ENCODE measurements around the gene MAGEF1. TPM values are rescaled to one million over a fixed set of nuclear protein-coding genes. Genes with fewer than 3 reads are reported as not detected.

Gene MAGEF1
- total RNA-seq, 4 donors from 2014 or later: 5.4 to 12.4 (median 11.7) TPM

DNA sequence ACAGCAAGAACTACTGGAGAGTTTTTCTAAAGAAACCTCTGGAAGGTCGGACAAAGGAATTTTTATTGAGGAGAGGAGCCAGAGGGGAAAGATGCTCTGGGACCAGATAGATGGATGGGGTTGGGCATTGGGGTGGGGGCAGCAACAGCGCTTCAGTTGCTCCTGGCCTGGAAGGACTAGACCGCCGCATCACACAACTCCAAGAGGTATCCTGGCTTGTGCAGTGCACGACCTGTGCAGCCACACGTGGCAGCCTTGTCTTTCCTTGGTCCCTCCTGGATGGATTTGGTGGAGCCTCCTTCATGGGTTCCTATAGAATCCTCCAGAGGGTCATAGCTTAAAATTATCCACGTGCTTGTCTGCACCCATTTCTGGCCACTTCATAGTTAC lies 23.0 kb downstream of the MAGEF1 start:
- TF ChIP-seq, protein P1, sequence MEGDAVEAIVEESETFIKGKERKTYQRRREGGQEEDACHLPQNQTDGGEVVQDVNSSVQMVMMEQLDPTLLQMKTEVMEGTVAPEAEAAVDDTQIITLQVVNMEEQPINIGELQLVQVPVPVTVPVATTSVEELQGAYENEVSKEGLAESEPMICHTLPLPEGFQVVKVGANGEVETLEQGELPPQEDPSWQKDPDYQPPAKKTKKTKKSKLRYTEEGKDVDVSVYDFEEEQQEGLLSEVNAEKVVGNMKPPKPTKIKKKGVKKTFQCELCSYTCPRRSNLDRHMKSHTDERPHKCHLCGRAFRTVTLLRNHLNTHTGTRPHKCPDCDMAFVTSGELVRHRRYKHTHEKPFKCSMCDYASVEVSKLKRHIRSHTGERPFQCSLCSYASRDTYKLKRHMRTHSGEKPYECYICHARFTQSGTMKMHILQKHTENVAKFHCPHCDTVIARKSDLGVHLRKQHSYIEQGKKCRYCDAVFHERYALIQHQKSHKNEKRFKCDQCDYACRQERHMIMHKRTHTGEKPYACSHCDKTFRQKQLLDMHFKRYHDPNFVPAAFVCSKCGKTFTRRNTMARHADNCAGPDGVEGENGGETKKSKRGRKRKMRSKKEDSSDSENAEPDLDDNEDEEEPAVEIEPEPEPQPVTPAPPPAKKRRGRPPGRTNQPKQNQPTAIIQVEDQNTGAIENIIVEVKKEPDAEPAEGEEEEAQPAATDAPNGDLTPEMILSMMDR (IDR thresholded peaks at IDR 0.05): no peak
- TF ChIP-seq POLR2A (IDR thresholded peaks at IDR 0.05): no peak
- no peak for DNase-seq
- no peaks in the 10 kb centered on the region for H3K27me3 ChIP-seq
- no peaks in the 10 kb centered on the region for H3K9me3 ChIP-seq
- no peak overlapping the region for H3K4me3 ChIP-seq
- H3K27ac ChIP-seq: peak overlapping the region in 2 of 4 donors; percentile 40 to 61
- H3K4me1 ChIP-seq: peaks cover 0 to 22% (median 9%) of the 10 kb centered on the region in 4 donors
- no peaks in the 10 kb centered on the region for H3K36me3 ChIP-seq

DNA sequence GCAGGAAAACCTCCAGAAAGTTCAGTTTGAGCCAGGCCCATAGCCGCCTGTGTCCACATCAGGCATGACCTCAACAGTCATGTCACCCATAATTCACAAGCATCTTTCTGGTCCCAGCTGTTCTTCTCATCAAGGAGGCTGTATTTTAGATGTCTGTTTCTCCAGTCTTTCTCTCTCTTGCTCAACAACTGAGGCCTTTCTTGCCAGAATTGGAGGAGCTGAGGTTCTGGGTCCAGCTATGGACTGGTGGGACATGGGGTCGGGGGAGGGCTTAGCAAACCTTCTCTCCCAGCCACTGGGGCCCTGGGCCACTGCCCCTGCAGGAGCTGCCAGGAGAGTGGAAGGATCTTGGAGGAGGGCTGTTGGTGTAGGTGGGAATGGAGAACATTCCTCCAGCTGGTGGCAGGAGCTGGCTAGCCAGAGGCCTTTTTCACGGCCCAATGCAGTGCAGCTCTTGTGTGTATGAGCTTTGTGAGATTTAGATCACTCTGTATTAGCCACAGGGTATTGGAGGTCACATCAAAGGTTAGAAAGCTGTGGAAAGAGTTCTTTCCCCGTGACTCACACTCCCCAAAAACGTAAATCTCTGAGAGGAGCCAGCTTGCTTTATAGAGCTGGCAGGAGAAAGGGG lies 23.5 kb downstream of the MAGEF1 start:
- Histone ChIP-seq H3K27ac (peak overlapping the region in 3 of 4 donors; percentile 37 to 61 (median 40)), H3K27me3 (no peaks in the 10 kb centered on the region), H3K9me3 (no peaks in the 10 kb centered on the region), H3K4me3 (no peak overlapping the region), H3K4me1 (peaks cover 0 to 22% (median 9%) of the 10 kb centered on the region in 4 donors), H3K36me3 (no peaks in the 10 kb centered on the region)
- TF ChIP-seq, protein P1 (IDR thresholded peaks at IDR 0.05): no peak
- TF ChIP-seq POLR2A (IDR thresholded peaks at IDR 0.05): no peak
- no peak for DNase-seq

DNA sequence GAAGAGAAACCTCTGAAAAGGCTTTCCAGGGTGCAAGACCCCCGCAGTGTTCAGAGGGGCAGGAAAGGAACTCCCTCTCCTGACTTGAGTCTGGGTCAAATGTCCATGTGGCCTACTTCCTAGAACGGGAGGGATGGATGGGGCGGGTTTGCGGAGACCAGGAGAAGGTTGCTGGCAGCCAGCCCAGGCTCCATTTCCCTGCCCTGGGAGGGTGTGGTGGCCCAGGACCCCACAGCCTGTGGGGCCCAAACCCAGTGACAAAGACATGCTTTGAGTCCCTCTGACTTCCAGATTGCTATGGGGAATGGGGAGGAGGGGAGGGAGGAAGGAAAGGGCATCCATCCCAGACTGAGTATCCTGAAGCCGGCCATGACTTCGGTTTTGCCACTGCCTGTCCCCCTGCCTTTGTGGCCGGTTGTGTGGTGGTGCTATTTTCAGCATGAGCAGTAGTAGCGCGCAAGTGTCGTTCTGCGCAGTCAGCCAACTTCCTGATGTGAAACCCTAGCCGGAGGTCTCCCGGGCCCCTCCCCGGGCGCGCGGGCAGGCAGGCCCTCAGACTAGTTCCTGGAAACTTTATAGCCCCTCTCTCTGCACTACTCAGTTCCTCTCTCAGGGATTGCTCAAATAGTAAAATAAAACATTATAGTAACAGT lies 24.4 kb downstream of the MAGEF1 start:
- peak in 2 of 3 donors; percentile 43 to 60 for DNase-seq
- H3K36me3 ChIP-seq: no peaks in the 10 kb centered on the region
- peaks cover 0 to 22% (median 9%) of the 10 kb centered on the region in 4 donors for H3K4me1 ChIP-seq
- TF ChIP-seq POLR2A (IDR thresholded peaks at IDR 0.05): no peak
- TF ChIP-seq, protein P1 (IDR thresholded peaks at IDR 0.05): no peak
- peak overlapping the region in 3 of 4 donors; percentile 9 to 61 (median 40) for H3K27ac ChIP-seq
- H3K4me3 ChIP-seq: no peak overlapping the region
- H3K27me3 ChIP-seq: no peaks in the 10 kb centered on the region
- H3K9me3 ChIP-seq: no peaks in the 10 kb centered on the region

DNA sequence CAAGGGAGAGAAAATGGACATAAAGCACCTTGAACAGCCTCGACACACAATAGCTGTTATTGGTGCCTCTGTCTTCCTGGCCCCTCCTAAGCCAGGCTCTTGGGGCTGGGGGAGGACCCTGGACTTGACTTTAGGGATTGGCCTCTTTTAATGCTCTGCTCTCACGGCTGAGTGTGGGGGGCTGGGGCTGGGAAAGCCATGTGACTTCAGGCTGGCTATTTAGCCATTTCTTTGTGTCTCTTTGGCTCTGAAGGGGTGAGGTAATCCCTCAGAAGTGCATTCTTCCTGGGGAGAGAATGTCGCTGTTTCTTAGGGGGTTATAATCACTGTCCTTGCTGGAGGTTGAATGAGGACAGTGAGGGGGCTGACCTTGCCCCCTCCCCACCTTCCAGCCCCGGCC lies 26.2 kb downstream of the MAGEF1 start:
- TF ChIP-seq, protein P1 (IDR thresholded peaks at IDR 0.05): no peak
- TF ChIP-seq POLR2A (IDR thresholded peaks at IDR 0.05): no peak
- Histone ChIP-seq H3K4me3 (no peak overlapping the region), H3K4me1 (peaks cover 0 to 10% (median 2%) of the 10 kb centered on the region in 4 donors), H3K27me3 (no peaks in the 10 kb centered on the region), H3K9me3 (no peaks in the 10 kb centered on the region), H3K27ac (no peak overlapping the region), H3K36me3 (no peaks in the 10 kb centered on the region)
- no peak for DNase-seq

DNA sequence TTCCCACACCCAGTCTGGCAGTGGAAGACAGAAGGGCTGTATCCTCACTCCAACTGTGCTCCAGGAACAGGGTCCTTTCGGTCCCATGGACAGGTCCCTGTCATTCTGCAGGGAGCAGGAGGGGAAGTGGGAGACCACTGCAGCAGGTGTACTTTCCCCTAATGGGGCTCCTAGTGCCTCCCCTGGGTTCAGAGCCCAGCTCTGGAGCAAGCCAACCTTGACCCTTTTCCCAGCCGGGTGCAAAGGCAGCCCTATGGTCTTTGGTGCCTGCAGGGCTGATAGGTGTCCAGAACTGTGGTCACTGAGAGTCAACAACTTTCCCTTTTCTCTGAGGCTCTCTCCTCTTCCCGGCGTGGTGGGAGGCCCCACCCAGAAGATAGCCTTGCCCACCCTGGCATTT lies 26.8 kb downstream of the MAGEF1 start:
- Histone ChIP-seq H3K9me3 (no peaks in the 10 kb centered on the region), H3K4me1 (peaks cover 0 to 10% (median 2%) of the 10 kb centered on the region in 4 donors), H3K27ac (no peak overlapping the region), H3K27me3 (no peaks in the 10 kb centered on the region), H3K36me3 (no peaks in the 10 kb centered on the region), H3K4me3 (no peak overlapping the region)
- TF ChIP-seq, protein P1 (IDR thresholded peaks at IDR 0.05): no peak
- TF ChIP-seq POLR2A (IDR thresholded peaks at IDR 0.05): no peak
- DNase-seq: no peak

Data from Peyer's patch (tissue), 4 donors.